Gastrocnemius medialis (tissue), 4 donors: ENCODE results near the gene RNF169. TPM values are rescaled to one million over a fixed set of nuclear protein-coding genes. Genes with fewer than 3 reads are reported as not detected.

Experiments
- ATAC-seq, 2 donors: fragments of 150-250 bp; one replicate each; pipeline ENCODE4 v1.9.1; 2016
- DNase-seq, 2 donors: peaks; one replicate each; pipeline ENCODE4 v3.0.0-alpha.2; 2019
- H3K27ac ChIP-seq, 4 donors: fragments of 200-600 bp; sonication (generic); 1 replicate in 1 of 4; 2 replicates in 3 of 4; pipeline ENCODE4 v1.5.1; 2016 to 2018; ENCODE audit warnings: mild to moderate bottlenecking in 2 of 4, moderate library complexity in 1 of 4
- H3K27me3 ChIP-seq, 3 donors: fragments of 200-600 bp; sonication (generic) in 2 of 3; 1 replicate in 1 of 3; 2 replicates in 2 of 3; pipeline versions ENCODE4 v1.5.1 to v1.6.0; 2016 to 2019; ENCODE audit warnings: mild to moderate bottlenecking in 1 of 3, moderate library complexity in 1 of 3
- H3K36me3 ChIP-seq, 2 donors: fragments of 200-600 bp; sonication (generic) in 1 of 2; one replicate each; pipeline ENCODE4 v1.5.1; 2017 to 2018
- H3K4me1 ChIP-seq, 2 donors: fragments of 200-600 bp; sonication (generic) in 1 of 2; one replicate each; pipeline ENCODE4 v1.5.1; 2016 to 2017; ENCODE audit warnings: mild to moderate bottlenecking in 2 of 2
- H3K4me3 ChIP-seq, 4 donors: fragments of 200-600 bp; sonication (generic) in 3 of 4; 1 replicate in 1 of 4; 2 replicates in 3 of 4; pipeline ENCODE4 v1.5.1; 2016 to 2019; ENCODE audit warnings: mild to moderate bottlenecking in 2 of 4
- H3K9me3 ChIP-seq, 3 donors: fragments of 200-600 bp; sonication (generic) in 2 of 3; 1 replicate in 1 of 3; 2 replicates in 2 of 3; pipeline ENCODE4 v1.5.1; 2016 to 2019
- POLR2A ChIP-seq, 2 donors: fragments of 450-650 bp; IDR thresholded peaks; one replicate each; pipeline ENCODE4 v1.6.1; 2017; ENCODE audit warnings: antibody characterized with exemption in 2 of 2, mild to moderate bottlenecking in 2 of 2, moderate library complexity in 2 of 2
- in situ Hi-C, 4 donors: fragments of 200-750 bp; cut with MboI; loops; one replicate each; pipeline versions ENCODE4 v1.15.0 to v1.8.0; 2017; ENCODE audit warnings: low sequenced_read_pairs in 4 of 4
- intact Hi-C: fragments of 100-400 bp; cut with DNase I; formaldehyde crosslinking; loops from one replicate; pipeline ENCODE4 v1.15.1; 2023; ENCODE audit warnings: low total_unique reads
- total RNA-seq, 4 donors: library from RNA; depleted of rRNA; stranded (reverse); fragments of >200 nt; gene quantifications; one replicate each; pipeline versions ENCODE4 v1.1.0 to v1.2.3, GENCODE V29; 2016
- TF ChIP-seq, protein P1 (sequence below), 5 experiments: fragments of 450-650 bp in 3 of 5; fragments of 200-600 bp in 2 of 5; sonication (generic) in 2 of 5; IDR thresholded peaks in 4 of 5; conservative IDR thresholded peaks in 1 of 5; 1 replicate in 4 of 5; 2 replicates in 1 of 5; pipeline ENCODE4 v1.5.1; 2016 to 2019; ENCODE audit warnings: antibody characterized with exemption in 5 of 5, mild to moderate bottlenecking in 3 of 5, moderate library complexity in 3 of 5

RNF169 gene
- total RNA-seq, 4 donors from 2014 or later = 17.1 to 25.2 (median 21.0) TPM

GRCh38 chr11:74734559-74734925 is 14.1 kb upstream of the RNF169 start:
- intact Hi-C loops (no loop called here), in situ Hi-C loops (loop anchor here in 2 of 4 donors (25.0 kb wide), 1 partner anchor 272 kb away; the partner anchor contains the start of gene KCNE3 (in 2 of the 2))
- Histone ChIP-seq H3K27me3 (peaks cover 26 to 40% (median 26%) of the 10 kb centered on the region in 3 donors), H3K27ac (no peak overlapping the region), H3K4me1 (peaks cover 3 to 4% of the 10 kb centered on the region in 2 donors), H3K9me3 (no peaks in the 10 kb centered on the region), H3K4me3 (no peak overlapping the region), H3K36me3 (no peaks in the 10 kb centered on the region)
- DNase-seq = no peak
- no peak for ATAC-seq
- TF ChIP-seq, protein P1, sequence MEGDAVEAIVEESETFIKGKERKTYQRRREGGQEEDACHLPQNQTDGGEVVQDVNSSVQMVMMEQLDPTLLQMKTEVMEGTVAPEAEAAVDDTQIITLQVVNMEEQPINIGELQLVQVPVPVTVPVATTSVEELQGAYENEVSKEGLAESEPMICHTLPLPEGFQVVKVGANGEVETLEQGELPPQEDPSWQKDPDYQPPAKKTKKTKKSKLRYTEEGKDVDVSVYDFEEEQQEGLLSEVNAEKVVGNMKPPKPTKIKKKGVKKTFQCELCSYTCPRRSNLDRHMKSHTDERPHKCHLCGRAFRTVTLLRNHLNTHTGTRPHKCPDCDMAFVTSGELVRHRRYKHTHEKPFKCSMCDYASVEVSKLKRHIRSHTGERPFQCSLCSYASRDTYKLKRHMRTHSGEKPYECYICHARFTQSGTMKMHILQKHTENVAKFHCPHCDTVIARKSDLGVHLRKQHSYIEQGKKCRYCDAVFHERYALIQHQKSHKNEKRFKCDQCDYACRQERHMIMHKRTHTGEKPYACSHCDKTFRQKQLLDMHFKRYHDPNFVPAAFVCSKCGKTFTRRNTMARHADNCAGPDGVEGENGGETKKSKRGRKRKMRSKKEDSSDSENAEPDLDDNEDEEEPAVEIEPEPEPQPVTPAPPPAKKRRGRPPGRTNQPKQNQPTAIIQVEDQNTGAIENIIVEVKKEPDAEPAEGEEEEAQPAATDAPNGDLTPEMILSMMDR (IDR thresholded peaks at IDR 0.05 in 4 of 5, conservative IDR thresholded peaks at IDR 0.05 in 1 of 5) = no peak
- TF ChIP-seq POLR2A (IDR thresholded peaks at IDR 0.05) = no peak

- no peaks in the 10 kb centered on the region for H3K36me3 ChIP-seq
- no peak overlapping the region for H3K4me3 ChIP-seq
- no peak for DNase-seq
- no peaks in the 10 kb centered on the region for H3K9me3 ChIP-seq
- ATAC-seq = no peak
- in situ Hi-C loops = loop anchor here in 2 of 4 donors (25.0 kb wide), 1 partner anchor 273 kb away; the partner anchor contains the start of gene KCNE3 (in 2 of the 2)
- no peak overlapping the region for H3K27ac ChIP-seq
- H3K4me1 ChIP-seq = peaks cover 3 to 4% of the 10 kb centered on the region in 2 donors
- intact Hi-C loops = no loop called here
- TF ChIP-seq POLR2A (IDR thresholded peaks at IDR 0.05) = no peak
- peaks cover 22 to 33% (median 24%) of the 10 kb centered on the region in 3 donors for H3K27me3 ChIP-seq
Observed at GRCh38 chr11:74735365-74735928, 13.2 kb upstream of the RNF169 start.

DNA sequence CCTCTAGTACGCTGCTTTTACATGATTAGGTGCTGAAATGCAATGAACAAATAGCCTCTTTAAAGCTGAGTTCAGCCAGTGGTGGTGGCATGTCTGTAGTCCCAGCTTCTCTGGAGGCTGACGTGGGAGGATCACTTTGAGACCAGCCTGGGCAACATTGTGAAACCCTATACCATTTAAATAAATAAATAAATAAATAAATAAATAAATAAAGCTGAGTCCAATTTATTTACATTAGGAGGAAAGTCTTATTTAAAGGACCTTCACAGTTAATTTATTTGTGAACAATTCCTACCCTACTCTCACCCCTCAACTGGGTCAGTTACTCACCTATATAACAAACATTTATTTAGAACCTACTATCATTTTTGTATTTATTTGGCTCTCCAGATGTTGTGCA is 12.6 kb upstream of the RNF169 start:
- Histone ChIP-seq H3K4me3 (no peak overlapping the region), H3K4me1 (peaks cover 3 to 4% of the 10 kb centered on the region in 2 donors), H3K27ac (no peak overlapping the region), H3K27me3 (peaks cover 19 to 28% (median 22%) of the 10 kb centered on the region in 3 donors), H3K36me3 (no peaks in the 10 kb centered on the region), H3K9me3 (no peaks in the 10 kb centered on the region)
- in situ Hi-C loops (loop anchor here in 2 of 4 donors (25.0 kb wide), 1 partner anchor 274 kb away; the partner anchor contains the start of gene KCNE3 (in 2 of the 2)), intact Hi-C loops (no loop called here)
- TF ChIP-seq, protein P1 (IDR thresholded peaks at IDR 0.05 in 4 of 5, conservative IDR thresholded peaks at IDR 0.05 in 1 of 5) = no peak
- no peak for TF ChIP-seq POLR2A (IDR thresholded peaks at IDR 0.05)
- DNase-seq = no peak
- ATAC-seq = no peak

GRCh38 chr11:74739546-74740270 is 8.9 kb upstream of the RNF169 start:
- H3K9me3 ChIP-seq = no peaks in the 10 kb centered on the region
- H3K27me3 ChIP-seq = peaks cover 0 to 6% (median 0%) of the 10 kb centered on the region in 3 donors
- TF ChIP-seq POLR2A (IDR thresholded peaks at IDR 0.05) = no peak
- TF ChIP-seq, protein P1 (IDR thresholded peaks at IDR 0.05 in 4 of 5, conservative IDR thresholded peaks at IDR 0.05 in 1 of 5) = peak; percentile 40 to 91 (median 83)
- in situ Hi-C loops = loop anchor here in 2 of 4 donors (25.0 kb wide), 1 partner anchor 277 kb away; the partner anchor contains the start of gene KCNE3 (in 2 of the 2)
- H3K4me3 ChIP-seq = no peak overlapping the region
- H3K4me1 ChIP-seq = no peaks in the 10 kb centered on the region
- H3K27ac ChIP-seq = no peak overlapping the region
- DNase-seq (peak in 1 of 2 donors; percentile 36), ATAC-seq (peak; percentile 88 to 95)
- H3K36me3 ChIP-seq = no peaks in the 10 kb centered on the region
- intact Hi-C loops = no loop called here

DNA sequence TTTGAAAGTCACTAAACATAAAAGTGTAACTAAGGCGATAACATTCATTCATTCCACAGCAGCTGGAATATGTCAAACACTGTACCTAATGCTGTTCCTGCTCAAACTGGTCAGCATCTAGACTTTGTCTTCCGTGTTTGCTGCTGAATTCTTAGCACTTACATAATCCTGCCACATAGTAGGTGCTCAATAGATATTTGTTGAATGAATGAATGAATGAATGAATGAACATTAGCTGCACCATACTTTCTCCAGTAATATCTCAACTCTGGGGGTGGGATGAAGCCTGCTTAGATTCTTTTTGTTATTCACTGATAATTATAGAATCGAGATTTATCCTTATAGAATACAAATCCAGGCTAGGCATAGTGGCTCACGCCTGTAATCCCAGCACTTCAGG is 6.6 kb upstream of the RNF169 start:
- ATAC-seq = no peak
- in situ Hi-C loops = loop anchor here in 2 of 4 donors (25.0 kb wide), 1 partner anchor 280 kb away; the partner anchor contains the start of gene KCNE3 (in 2 of the 2)

More for the DNA sequence above, 6.6 kb upstream of the RNF169 start:
- H3K4me1 ChIP-seq = no peaks in the 10 kb centered on the region
- no peaks in the 10 kb centered on the region for H3K9me3 ChIP-seq
- H3K4me3 ChIP-seq = no peak overlapping the region
- no peak overlapping the region for H3K27ac ChIP-seq
- no peaks in the 10 kb centered on the region for H3K36me3 ChIP-seq
- DNase-seq = no peak
- intact Hi-C loops = no loop called here
- H3K27me3 ChIP-seq = no peaks in the 10 kb centered on the region
- TF ChIP-seq, protein P1 (IDR thresholded peaks at IDR 0.05 in 4 of 5, conservative IDR thresholded peaks at IDR 0.05 in 1 of 5) = no peak
- TF ChIP-seq POLR2A (IDR thresholded peaks at IDR 0.05) = no peak
